ENCODE results near the gene MAPKAPK2.

DNA sequence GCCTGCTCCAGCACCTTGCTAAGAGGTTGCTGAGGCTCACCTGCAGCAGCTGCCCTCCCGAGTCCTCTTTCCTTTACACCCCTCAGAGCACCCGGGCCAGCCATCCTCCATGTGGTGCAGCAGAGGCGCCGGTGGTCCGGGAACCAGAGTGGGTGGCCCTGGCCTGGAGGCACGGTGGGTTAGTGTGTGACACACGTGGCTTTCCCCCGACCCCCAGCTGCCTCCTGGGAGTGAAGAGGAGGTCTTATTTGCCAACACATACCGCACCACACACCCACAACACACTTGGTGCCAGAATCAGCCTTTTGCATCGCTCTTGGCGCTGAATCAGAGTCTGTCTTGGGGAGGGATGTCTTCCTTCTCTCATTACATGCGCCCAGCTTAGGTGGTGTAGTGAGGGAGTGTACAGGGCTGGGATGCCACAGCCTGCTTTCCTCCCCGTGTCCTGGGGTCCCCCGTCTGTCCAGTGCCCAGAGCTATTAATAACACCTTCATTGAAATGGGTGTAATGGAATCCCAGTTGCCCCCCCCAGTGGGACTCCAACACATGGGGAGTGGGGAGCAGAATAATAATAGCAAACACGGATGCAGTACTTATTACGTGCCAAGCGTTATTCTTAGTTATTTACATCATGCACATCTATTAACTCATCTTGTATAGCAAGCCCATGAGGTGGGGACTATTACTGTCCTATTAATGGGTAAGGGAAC is 38.2 kb downstream of the MAPKAPK2 start:
- TF ChIP-seq, protein P1, sequence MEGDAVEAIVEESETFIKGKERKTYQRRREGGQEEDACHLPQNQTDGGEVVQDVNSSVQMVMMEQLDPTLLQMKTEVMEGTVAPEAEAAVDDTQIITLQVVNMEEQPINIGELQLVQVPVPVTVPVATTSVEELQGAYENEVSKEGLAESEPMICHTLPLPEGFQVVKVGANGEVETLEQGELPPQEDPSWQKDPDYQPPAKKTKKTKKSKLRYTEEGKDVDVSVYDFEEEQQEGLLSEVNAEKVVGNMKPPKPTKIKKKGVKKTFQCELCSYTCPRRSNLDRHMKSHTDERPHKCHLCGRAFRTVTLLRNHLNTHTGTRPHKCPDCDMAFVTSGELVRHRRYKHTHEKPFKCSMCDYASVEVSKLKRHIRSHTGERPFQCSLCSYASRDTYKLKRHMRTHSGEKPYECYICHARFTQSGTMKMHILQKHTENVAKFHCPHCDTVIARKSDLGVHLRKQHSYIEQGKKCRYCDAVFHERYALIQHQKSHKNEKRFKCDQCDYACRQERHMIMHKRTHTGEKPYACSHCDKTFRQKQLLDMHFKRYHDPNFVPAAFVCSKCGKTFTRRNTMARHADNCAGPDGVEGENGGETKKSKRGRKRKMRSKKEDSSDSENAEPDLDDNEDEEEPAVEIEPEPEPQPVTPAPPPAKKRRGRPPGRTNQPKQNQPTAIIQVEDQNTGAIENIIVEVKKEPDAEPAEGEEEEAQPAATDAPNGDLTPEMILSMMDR (IDR thresholded peaks at IDR 0.05): no peak
- no peak for TF ChIP-seq EZH2 (IDR thresholded peaks at IDR 0.05; ENCODE audit: borderline replicate concordance, insufficient read depth, low read depth, low read length, poor library complexity, severe bottlenecking)
